GM12872 (cell line): ENCODE measurements around the gene GAS5.
A peak's percentile ranks its signal among the peaks of the same experiment; 100 is the strongest.

Experiments used
- TF ChIP-seq, protein P1 (sequence below): IDR thresholded peaks from 3 replicates; pipeline ENCODE4 v1.5.1; 2011; ENCODE audit warnings: low read depth, mild to moderate bottlenecking, low read length, moderate library complexity; ENCODE audit not compliant: insufficient read depth

GAS5 gene

DNA sequence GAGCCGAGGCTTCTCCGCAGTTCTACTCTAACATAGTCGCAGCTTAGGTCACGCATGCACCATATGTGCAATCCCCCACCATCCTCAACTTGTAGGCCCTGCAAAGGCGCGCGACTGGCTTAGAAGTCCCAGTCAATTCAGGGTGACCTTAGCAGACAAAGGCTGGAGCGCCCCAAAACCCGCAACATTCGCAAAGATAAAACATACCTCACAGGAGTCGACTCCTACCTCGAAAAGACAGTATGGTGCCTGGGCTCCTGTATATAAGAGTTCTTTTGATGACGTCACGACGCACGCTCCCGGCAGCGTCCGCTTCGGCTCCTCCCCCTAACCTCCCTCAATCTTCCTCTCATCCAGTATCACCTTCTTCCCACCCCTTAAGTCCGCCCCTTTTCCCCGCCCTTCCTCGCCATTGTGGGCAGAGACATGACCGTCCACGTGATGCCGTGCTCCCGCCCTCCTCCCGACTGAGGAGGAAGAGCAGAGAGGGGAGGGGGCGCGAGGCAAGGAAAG lies at the start of gene GAS5:
GAS5 (minus strand) TSS at position 237 of the 513 bp plus-strand sequence.
- TF ChIP-seq, protein P1, sequence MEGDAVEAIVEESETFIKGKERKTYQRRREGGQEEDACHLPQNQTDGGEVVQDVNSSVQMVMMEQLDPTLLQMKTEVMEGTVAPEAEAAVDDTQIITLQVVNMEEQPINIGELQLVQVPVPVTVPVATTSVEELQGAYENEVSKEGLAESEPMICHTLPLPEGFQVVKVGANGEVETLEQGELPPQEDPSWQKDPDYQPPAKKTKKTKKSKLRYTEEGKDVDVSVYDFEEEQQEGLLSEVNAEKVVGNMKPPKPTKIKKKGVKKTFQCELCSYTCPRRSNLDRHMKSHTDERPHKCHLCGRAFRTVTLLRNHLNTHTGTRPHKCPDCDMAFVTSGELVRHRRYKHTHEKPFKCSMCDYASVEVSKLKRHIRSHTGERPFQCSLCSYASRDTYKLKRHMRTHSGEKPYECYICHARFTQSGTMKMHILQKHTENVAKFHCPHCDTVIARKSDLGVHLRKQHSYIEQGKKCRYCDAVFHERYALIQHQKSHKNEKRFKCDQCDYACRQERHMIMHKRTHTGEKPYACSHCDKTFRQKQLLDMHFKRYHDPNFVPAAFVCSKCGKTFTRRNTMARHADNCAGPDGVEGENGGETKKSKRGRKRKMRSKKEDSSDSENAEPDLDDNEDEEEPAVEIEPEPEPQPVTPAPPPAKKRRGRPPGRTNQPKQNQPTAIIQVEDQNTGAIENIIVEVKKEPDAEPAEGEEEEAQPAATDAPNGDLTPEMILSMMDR, result no peak

DNA sequence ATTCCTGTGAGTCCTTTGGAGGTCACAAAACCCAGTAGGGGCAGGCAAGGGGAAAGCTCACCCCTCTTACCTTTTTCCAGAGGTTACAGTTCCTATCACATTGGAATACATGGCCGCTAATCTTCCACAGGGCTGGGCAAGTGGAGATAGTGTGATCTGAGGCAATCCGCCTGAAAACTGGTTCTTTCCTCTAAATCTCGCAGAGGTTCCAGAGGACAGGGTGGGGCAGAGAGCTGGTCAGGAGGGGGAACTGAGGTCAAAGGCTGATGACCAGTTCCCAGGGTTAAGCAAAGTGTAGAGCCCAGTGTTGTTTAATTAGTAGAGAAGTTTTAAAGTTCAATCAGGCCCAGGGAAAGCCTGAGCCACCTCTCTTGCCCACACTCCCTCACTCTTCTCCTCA lies 49.4 kb upstream of the GAS5 start, which contains the start of gene SERPINC1:
SERPINC1 (minus strand) TSS at position 179 of the 400 bp plus-strand sequence; CDS start at position 111, 68 bp downstream.
- TF ChIP-seq, protein P1, result no peak

GRCh38 chr1:173916667-173917066 lies 48.9 kb upstream of the GAS5 start:
- TF ChIP-seq, protein P1, result no peak

- TF ChIP-seq, protein P1, result no peak
Measured at GRCh38 chr1:173915596-173915995, 47.8 kb upstream of the GAS5 start.

- TF ChIP-seq, protein P1, result peak; percentile 83
Measured at GRCh38 chr1:173914366-173914871, 46.6 kb upstream of the GAS5 start.

DNA sequence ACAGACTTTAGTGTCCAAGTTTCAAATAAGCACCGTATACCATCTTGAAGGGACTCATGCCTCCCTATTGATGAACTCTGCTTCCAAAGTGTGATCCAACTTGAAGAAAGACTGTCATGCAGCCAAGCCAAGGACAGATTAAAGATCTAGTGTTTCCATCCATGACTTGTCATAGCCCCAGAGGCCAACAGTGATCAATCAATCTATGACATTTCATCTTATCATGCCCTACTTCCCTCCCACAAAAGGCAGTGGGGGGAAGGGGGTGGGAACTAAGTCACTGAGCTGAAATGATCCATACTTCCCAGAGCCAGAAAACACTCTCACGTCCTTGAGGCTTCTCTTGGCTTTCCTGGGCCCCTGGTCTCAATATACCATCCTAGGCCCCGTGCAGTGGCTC lies 45.3 kb upstream of the GAS5 start:
- TF ChIP-seq, protein P1, result no peak

DNA sequence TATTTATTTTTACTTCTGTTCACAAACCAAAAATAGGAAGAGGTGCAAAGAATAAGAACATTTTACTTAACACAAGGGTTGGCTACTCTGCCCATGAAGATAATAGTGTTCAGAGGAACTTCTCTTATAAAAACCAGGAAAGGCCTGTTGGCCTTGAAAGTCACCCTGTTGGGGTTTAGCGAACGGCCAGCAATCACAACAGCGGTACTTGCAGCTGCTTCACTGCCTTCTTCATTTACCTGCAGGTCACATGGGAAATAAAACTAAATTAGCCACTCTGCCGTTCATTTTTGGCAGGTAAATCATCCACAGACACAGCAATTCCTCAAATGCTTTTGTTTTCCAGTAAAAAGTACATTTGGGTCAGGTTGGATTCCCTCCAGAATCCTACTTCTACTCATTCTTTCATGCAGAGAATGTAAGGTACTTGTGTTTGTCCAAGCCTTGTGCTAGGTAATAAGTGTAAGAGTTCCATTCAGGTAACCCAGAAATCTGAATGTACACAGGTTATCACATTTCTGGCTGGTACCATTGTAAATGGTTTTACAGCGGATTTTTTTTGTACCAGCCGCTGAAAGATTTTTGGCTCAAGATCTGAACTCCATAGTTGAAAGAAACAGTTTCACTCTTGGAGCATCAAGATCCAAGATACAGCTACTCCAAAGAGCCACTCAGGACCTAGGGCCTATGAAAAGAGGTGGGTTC lies 36.2 kb upstream of the GAS5 start:
- TF ChIP-seq, protein P1, result no peak
